ENCODE data around the gene HOXB4. TPM values are rescaled to one million over a fixed set of nuclear protein-coding genes. Genes with fewer than 3 reads are reported as not detected.

Gene HOXB4
- total RNA-seq, 1 experiment from 2014 or later: 2.0 TPM

GRCh38 chr17:48551596-48552465, 26.3 kb downstream of the HOXB4 start:
- Histone ChIP-seq H3K4me1 (replicated peaks; ENCODE audit: insufficient read depth) (no peaks in the 10 kb centered on the region), H3K79me2 (ENCODE audit: low read depth) (no peaks in the 10 kb centered on the region), H3K27ac (no peak overlapping the region), H3K27me3 (ENCODE audit: insufficient read depth, low read depth) (no peaks in the 10 kb centered on the region), H2AFZ (no peak overlapping the region), H3K36me3 (ENCODE audit: low read depth) (no peaks in the 10 kb centered on the region), H3K4me3 (no peak overlapping the region), H3K9me2 (ENCODE audit: insufficient read depth) (no peaks in the 10 kb centered on the region), H4K20me1 (ENCODE audit: insufficient read depth) (no peaks in the 10 kb centered on the region), H3K4me2 (no peak overlapping the region), H3K9me3 (ENCODE audit: insufficient read depth, low read depth) (no peaks in the 10 kb centered on the region), H3F3A (ENCODE audit: insufficient read depth, low read depth) (peaks cover 3% of the 10 kb centered on the region; the same call in 1 of the 2 replicates)
- TF ChIP-seq CTCF (conservative IDR thresholded peaks at IDR 0.05) (no peak), EZH2 (IDR thresholded peaks at IDR 0.05; ENCODE audit: low read depth) (no peak)
- ChIA-PET CTCF (no interaction called here), POLR2A (ENCODE audit: unreplicated experiment) (no interaction called here)
- BruUV-seq (replicated peaks): no TSS peak
- intact Hi-C loops (cut with micrococcal nuclease; ENCODE audit: unreplicated experiment): no loop called here
- DNase-seq: no peak

DNA sequence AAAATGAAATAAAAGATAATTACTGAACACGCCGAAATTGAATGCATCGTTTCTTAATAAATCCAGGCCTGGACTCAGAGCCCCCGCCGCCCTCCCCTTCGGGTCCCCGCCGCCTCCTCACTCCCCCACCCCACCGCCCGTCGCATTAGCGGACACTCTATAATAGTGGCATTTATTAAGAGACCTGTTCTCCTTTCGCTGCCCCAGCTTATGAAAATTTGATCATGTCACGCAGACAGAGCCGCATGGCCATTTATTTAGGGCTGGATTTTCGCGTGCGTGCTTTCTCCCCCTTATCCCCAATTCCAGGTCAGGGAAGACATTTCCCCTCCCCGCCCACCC, 27.0 kb downstream of the HOXB4 start:
- intact Hi-C loops (cut with micrococcal nuclease; ENCODE audit: unreplicated experiment): no loop called here
- no peaks in the 10 kb centered on the region for H3K36me3 ChIP-seq (ENCODE audit: low read depth)
- no peaks in the 10 kb centered on the region for H3K9me2 ChIP-seq (ENCODE audit: insufficient read depth)
- no peak overlapping the region for H3K4me2 ChIP-seq
- no peaks in the 10 kb centered on the region for H3K4me1 ChIP-seq (replicated peaks; ENCODE audit: insufficient read depth)
- H3K9me3 ChIP-seq (ENCODE audit: insufficient read depth, low read depth): no peaks in the 10 kb centered on the region
- no peaks in the 10 kb centered on the region for H4K20me1 ChIP-seq (ENCODE audit: insufficient read depth)
- H3K79me2 ChIP-seq (ENCODE audit: low read depth): no peaks in the 10 kb centered on the region
- H3F3A ChIP-seq (ENCODE audit: insufficient read depth, low read depth): peaks cover 7% of the 10 kb centered on the region; the same call in 1 of the 2 replicates
- H3K27me3 ChIP-seq (ENCODE audit: insufficient read depth, low read depth): no peaks in the 10 kb centered on the region
- H3K27ac ChIP-seq: no peak overlapping the region
- no peak overlapping the region for H2AFZ ChIP-seq
- POLR2A ChIA-PET (ENCODE audit: unreplicated experiment): no interaction called here
- no peak for DNase-seq
- BruUV-seq (replicated peaks): no TSS peak
- no peak for TF ChIP-seq EZH2 (IDR thresholded peaks at IDR 0.05; ENCODE audit: low read depth)
- no peak for TF ChIP-seq CTCF (conservative IDR thresholded peaks at IDR 0.05)
- CTCF ChIA-PET: no interaction called here
- H3K4me3 ChIP-seq: no peak overlapping the region

DNA sequence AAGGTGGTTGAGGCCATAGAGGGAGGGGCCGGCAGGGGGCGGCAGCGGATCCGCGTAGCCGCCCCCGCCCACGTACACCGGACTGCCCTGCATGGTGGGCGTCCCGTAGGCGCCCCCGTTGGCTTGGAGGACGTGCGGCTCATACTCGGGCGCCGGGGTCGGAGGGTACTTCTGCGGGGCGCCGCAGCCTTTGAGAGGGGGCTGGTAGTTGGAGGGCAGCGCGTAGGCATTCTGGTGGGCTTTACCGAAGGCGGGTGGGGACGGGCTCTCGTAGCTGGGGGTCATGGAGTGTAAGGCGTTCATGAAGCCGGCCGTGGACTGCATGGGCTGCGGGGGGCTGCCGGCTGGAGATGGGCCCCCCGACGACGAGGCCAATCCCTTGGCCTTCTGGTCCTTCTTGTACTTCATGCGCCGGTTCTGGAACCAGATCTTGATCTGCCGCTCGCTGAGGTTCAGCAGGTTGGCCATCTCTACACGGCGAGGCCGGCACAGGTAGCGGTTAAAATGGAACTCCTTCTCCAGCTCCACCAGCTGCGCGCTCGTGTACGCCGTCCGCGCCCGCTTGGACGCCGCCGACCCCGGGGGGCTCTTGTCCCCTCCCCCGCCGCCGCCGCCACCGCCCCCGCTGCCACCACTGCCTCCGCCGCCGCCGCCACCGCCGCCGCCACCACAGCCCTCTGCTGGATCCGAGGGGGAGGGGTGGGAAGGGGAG, 27.5 kb downstream of the HOXB4 start:
- H3K36me3 ChIP-seq (ENCODE audit: low read depth): no peaks in the 10 kb centered on the region
- no peak for DNase-seq
- no peaks in the 10 kb centered on the region for H3K4me1 ChIP-seq (replicated peaks; ENCODE audit: insufficient read depth)
- no peaks in the 10 kb centered on the region for H3K79me2 ChIP-seq (ENCODE audit: low read depth)
- CTCF ChIA-PET: no interaction called here
- POLR2A ChIA-PET (ENCODE audit: unreplicated experiment): no interaction called here
- H3K9me2 ChIP-seq (ENCODE audit: insufficient read depth): no peaks in the 10 kb centered on the region
- TF ChIP-seq CTCF (conservative IDR thresholded peaks at IDR 0.05) (no peak), EZH2 (IDR thresholded peaks at IDR 0.05; ENCODE audit: low read depth) (no peak)
- H3K4me3 ChIP-seq: no peak overlapping the region
- no peak overlapping the region for H3K4me2 ChIP-seq
- H3K27me3 ChIP-seq (ENCODE audit: insufficient read depth, low read depth): no peaks in the 10 kb centered on the region
- no peaks in the 10 kb centered on the region for H3K9me3 ChIP-seq (ENCODE audit: insufficient read depth, low read depth)
- BruUV-seq (replicated peaks): no TSS peak
- no peaks in the 10 kb centered on the region for H4K20me1 ChIP-seq (ENCODE audit: insufficient read depth)
- intact Hi-C loops (cut with micrococcal nuclease; ENCODE audit: unreplicated experiment): no loop called here
- no peak overlapping the region for H3K27ac ChIP-seq
- no peak overlapping the region for H2AFZ ChIP-seq
- peaks cover 7% of the 10 kb centered on the region; the same call in 1 of the 2 replicates for H3F3A ChIP-seq (ENCODE audit: insufficient read depth, low read depth)

All from PC-9 (cell line).